ENCODE measurements around the gene ELOVL7.

- TF ChIP-seq CTCF (IDR thresholded peaks at IDR 0.05) (no peak), EZH2 (IDR thresholded peaks at IDR 0.05) (no peak), EZH2phosphoT487 (IDR thresholded peaks at IDR 0.05) (no peak)
These were observed 2.7 kb downstream of the ELOVL7 start for GRCh38 chr5:60841361-60841760.

All from neural progenitor cell (in vitro differentiated cells).